C4-2B (cell line): ENCODE measurements around the gene VGLL1.
A peak's percentile ranks its signal among the peaks of the same experiment; 100 is the strongest.

Experiments
- H3K27ac ChIP-seq: fragments of 450-650 bp; 2 replicates; pipeline ENCODE4 v1.5.1; 2017
- ZFX ChIP-seq: fragments of 450-650 bp; IDR thresholded peaks from 2 replicates; pipeline ENCODE4 v1.6.1; 2017
- TF ChIP-seq, protein P1 (sequence below): fragments of 450-650 bp; conservative IDR thresholded peaks from 2 replicates; pipeline ENCODE4 v1.5.1; 2017; ENCODE audit warnings: mild to moderate bottlenecking

Gene VGLL1, protein sequence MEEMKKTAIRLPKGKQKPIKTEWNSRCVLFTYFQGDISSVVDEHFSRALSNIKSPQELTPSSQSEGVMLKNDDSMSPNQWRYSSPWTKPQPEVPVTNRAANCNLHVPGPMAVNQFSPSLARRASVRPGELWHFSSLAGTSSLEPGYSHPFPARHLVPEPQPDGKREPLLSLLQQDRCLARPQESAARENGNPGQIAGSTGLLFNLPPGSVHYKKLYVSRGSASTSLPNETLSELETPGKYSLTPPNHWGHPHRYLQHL

DNA sequence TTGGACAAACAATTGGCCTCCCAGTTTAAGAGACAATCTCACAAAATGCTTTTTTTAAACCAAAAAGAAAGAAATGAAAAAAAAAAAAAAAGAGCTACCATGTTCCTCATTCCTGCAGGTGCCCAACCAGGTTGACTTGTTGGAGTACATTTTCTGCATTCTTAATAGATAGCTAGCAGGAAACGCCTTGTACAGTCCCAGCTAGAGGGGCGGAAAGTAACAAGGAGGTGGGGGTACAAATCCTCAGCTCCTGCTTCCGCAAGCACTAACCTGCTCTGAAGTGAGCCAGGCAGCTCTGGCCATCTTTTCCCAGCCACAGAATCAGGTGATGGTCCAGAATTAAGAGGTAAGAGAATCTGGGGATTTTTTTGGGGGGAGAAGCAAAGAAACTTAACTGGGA lies at the start of gene VGLL1:
VGLL1 (plus strand) TSS at position 265 of the 400 bp plus-strand sequence. CDS start 3,806 bp downstream, outside the sequence.
- no peak for TF ChIP-seq ZFX
- TF ChIP-seq, protein P1, sequence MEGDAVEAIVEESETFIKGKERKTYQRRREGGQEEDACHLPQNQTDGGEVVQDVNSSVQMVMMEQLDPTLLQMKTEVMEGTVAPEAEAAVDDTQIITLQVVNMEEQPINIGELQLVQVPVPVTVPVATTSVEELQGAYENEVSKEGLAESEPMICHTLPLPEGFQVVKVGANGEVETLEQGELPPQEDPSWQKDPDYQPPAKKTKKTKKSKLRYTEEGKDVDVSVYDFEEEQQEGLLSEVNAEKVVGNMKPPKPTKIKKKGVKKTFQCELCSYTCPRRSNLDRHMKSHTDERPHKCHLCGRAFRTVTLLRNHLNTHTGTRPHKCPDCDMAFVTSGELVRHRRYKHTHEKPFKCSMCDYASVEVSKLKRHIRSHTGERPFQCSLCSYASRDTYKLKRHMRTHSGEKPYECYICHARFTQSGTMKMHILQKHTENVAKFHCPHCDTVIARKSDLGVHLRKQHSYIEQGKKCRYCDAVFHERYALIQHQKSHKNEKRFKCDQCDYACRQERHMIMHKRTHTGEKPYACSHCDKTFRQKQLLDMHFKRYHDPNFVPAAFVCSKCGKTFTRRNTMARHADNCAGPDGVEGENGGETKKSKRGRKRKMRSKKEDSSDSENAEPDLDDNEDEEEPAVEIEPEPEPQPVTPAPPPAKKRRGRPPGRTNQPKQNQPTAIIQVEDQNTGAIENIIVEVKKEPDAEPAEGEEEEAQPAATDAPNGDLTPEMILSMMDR = no peak
- H3K27ac ChIP-seq = no peak within 1 kb of the TSS

GRCh38 chrX:136487647-136488046 lies 44.4 kb upstream of the VGLL1 start, which contains the start of gene BRS3:
Gene BRS3, plus strand, starts transcription at chrX:136487947. Its CDS starts 168 bp downstream, at chrX:136488115.
- H3K27ac ChIP-seq = no peak within 1 kb of the TSS
- no peak for TF ChIP-seq ZFX
- TF ChIP-seq, protein P1 = no peak

DNA sequence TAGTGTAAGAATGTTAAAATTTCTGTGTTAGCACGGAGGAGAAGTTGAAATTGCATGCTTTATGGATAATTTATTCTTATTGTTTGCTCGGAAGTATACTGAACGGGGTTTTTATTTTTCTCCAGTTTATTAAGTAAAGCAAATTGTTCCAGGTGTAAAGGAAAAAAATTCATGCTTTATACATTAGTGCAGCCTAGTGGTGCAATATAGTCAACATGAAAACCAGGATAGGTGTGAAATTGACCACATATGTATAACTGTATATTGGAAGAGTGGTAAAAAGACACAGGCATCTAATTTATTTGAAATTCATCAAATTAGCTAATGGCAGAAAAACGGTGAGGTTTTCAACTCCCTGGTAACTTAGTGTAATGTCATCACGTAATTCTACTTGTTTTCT lies 43.3 kb upstream of the VGLL1 start:
- H3K27ac ChIP-seq = no peak overlapping the region

DNA sequence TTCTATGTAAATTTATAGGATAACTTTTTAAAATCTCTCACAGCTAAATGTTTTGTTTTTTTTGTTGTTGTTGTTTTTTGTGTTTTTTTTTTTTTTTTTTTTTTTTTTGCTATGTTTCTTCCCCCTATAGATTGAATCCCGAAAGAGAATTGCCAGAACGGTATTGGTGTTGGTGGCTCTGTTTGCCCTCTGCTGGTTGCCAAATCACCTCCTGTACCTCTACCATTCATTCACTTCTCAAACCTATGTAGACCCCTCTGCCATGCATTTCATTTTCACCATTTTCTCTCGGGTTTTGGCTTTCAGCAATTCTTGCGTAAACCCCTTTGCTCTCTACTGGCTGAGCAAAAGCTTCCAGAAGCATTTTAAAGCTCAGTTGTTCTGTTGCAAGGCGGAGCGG lies 40.2 kb upstream of the VGLL1 start:
- no peak overlapping the region for H3K27ac ChIP-seq
- no peak for TF ChIP-seq ZFX
- TF ChIP-seq, protein P1 = peak; percentile 17

More for the DNA sequence above, 43.3 kb upstream of the VGLL1 start:
- TF ChIP-seq, protein P1 = peak; percentile 15; the same call in 1 of the 2 replicates
- TF ChIP-seq ZFX = no peak

- no peak overlapping the region for H3K27ac ChIP-seq
- no peak for TF ChIP-seq ZFX
- TF ChIP-seq, protein P1 = no peak
These were observed 39.0 kb upstream of the VGLL1 start for GRCh38 chrX:136493011-136493410.

DNA sequence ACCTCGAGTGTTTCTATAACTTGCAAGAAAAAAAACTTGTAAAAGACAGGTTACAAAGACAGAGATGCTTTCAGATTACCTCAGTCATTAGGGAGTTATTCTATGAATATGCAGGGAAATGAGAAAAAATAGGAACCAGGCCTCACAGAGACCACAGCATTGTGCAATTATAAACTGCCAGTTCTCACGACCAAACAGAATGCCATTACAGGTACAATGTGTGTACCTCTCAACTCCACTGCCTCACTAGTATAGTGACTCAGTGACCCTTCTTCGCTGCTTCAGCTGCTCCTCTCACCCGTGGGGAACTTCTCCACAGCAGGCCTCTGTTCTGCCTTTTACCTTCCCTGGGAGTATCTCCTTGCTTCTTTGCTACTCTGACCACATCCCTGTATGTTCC lies 37.0 kb upstream of the VGLL1 start:
- no peak overlapping the region for H3K27ac ChIP-seq
- TF ChIP-seq ZFX = no peak
- TF ChIP-seq, protein P1 = no peak

GRCh38 chrX:136496186-136496763 lies 35.7 kb upstream of the VGLL1 start:
- peak overlapping the region; percentile 89 for H3K27ac ChIP-seq
- TF ChIP-seq ZFX = no peak
- TF ChIP-seq, protein P1 = no peak
